GM12878 (cell line): Measurements from ENCODE around the gene BSPRY. TPM values are rescaled to one million over a fixed set of nuclear protein-coding genes. Genes with fewer than 3 reads are reported as not detected.

Experiments used
- ATAC-seq: fragments of 200-7000 bp; cut with Tn5 transposase; 3 replicates; pipeline ENCODE4 v1.9.1; 2020; ENCODE audit warnings: mild to moderate bottlenecking, moderate library complexity
- BruUV-seq: library from RNA; stranded (reverse); fragments of 400-500 nt; replicated peaks from 2 replicates; lab custom pipeline; 2021; lab: Mats Ljungman, UMichigan
- CTCF ChIA-PET: fragments of 300-600 bp; sonication (Branson Sonifier 250); formaldehyde crosslinking; extraction: SDS; loops from one replicate; lab custom pipeline; 2021; ENCODE audit warnings: inconsistent platforms; lab: Yijun Ruan, JAX
- POLR2A ChIA-PET: fragments of 350-600 bp; formaldehyde crosslinking; extraction: SDS; loops from one replicate; lab custom pipeline; 2021; ENCODE audit warnings: inconsistent platforms; lab: Charles Lee
- RAD21 ChIA-PET: fragments of 300-600 bp; sonication (Branson Sonifier 250); formaldehyde crosslinking; loops from one replicate; lab custom pipeline; 2023; ENCODE audit warnings: antibody characterized with exemption; ENCODE audit not compliant: unreplicated experiment; lab: Charles Lee
- SMC1A ChIA-PET: fragments of 300-600 bp; sonication (Branson Sonifier 250); formaldehyde crosslinking; loops from one replicate; lab custom pipeline; 2023; ENCODE audit not compliant: unreplicated experiment, uncharacterized antibody; lab: Charles Lee
- DNase-seq: peaks from one replicate; pipeline ENCODE4 v3.0.0-alpha.2; 2011; ENCODE audit warnings: low read depth, low spot score
- FAIRE-seq: peaks from 3 replicates; lab custom pipeline; 2011; peaks lifted over from hg19 to GRCh38; lab: Jason Lieb, UNC
- H2AFZ ChIP-seq: 2 replicates; pipeline ENCODE4 v1.6.0; 2011; ENCODE audit warnings: low read depth, low read length, control low read depth; ENCODE audit not compliant: control insufficient read depth
- H3K27ac ChIP-seq: 2 replicates; pipeline ENCODE4 v1.5.1; 2011; ENCODE audit warnings: control low read depth; ENCODE audit not compliant: control insufficient read depth, insufficient read depth
- H3K27me3 ChIP-seq, 2 experiments: replicated peaks in 1 of 2; 2 replicates each; pipeline versions ENCODE4 v1.6.0 to v1.6.1; 2011; ENCODE audit warnings: low read length in 1 of 2; ENCODE audit not compliant: control insufficient read depth in 2 of 2, insufficient read depth in 2 of 2
- H3K36me3 ChIP-seq, 2 experiments: 2 replicates each; pipeline ENCODE4 v1.5.1; 2011; ENCODE audit warnings: low read length in 1 of 2; ENCODE audit not compliant: control insufficient read depth in 2 of 2, insufficient read depth in 2 of 2
- H3K4me1 ChIP-seq: 2 replicates; pipeline ENCODE4 v1.6.1; 2011; ENCODE audit warnings: mild to moderate bottlenecking, low read length, moderate library complexity, mixed read lengths; ENCODE audit not compliant: control insufficient read depth, insufficient read depth
- H3K4me2 ChIP-seq: 2 replicates; pipeline ENCODE4 v1.6.0; 2011; ENCODE audit warnings: control low read depth; ENCODE audit not compliant: control insufficient read depth, insufficient read depth
- H3K4me3 ChIP-seq: fragments of 200-600 bp; sonication (generic); 2 replicates; pipeline ENCODE4 v1.5.1; 2016
- H3K79me2 ChIP-seq: 2 replicates; pipeline ENCODE4 v1.6.0; 2011; ENCODE audit warnings: low read length; ENCODE audit not compliant: control insufficient read depth, insufficient read depth
- H3K9ac ChIP-seq: 2 replicates; pipeline ENCODE4 v1.8.0; 2011; ENCODE audit warnings: low read length, control low read depth, mixed read lengths; ENCODE audit not compliant: control insufficient read depth, insufficient read depth
- H3K9me3 ChIP-seq: replicated peaks from 3 replicates; pipeline ENCODE4 v1.5.1; 2011; ENCODE audit warnings: mild to moderate bottlenecking, low read length; ENCODE audit not compliant: control insufficient read depth, insufficient read depth
- H4K20me1 ChIP-seq: 2 replicates; pipeline ENCODE4 v1.6.0; 2011; ENCODE audit not compliant: control insufficient read depth, insufficient read depth
- BCL3 ChIP-seq: IDR thresholded peaks from 2 replicates; pipeline ENCODE4 v1.6.1; 2011; ENCODE audit warnings: borderline replicate concordance, low read depth, mild to moderate bottlenecking, moderate library complexity, low read length; ENCODE audit not compliant: insufficient read depth, poor library complexity, severe bottlenecking
- BRCA1 ChIP-seq: IDR thresholded peaks from 2 replicates; pipeline ENCODE4 v1.6.1; 2011; ENCODE audit warnings: low read depth, low read length, improper control_type of control experiment
- CHD4 ChIP-seq: fragments of 200-600 bp; sonication (generic); IDR thresholded peaks from 2 replicates; pipeline ENCODE4 v1.6.1; 2016; ENCODE audit warnings: mild to moderate bottlenecking
- FOXM1 ChIP-seq: IDR thresholded peaks from 2 replicates; pipeline ENCODE4 v1.6.1; 2012; ENCODE audit warnings: low read depth, mild to moderate bottlenecking, inconsistent platforms, low read length, moderate library complexity
- KAT2A ChIP-seq: conservative IDR thresholded peaks from 2 replicates; pipeline ENCODE4 v1.6.1; 2011; ENCODE audit warnings: low read depth, low read length; ENCODE audit not compliant: control insufficient read depth
- KDM1A ChIP-seq: fragments of 200-600 bp; sonication (generic); IDR thresholded peaks from 2 replicates; pipeline ENCODE4 v1.6.1; 2016; ENCODE audit warnings: borderline replicate concordance
- NFYB ChIP-seq: IDR thresholded peaks from 2 replicates; pipeline ENCODE4 v1.6.1; 2011; ENCODE audit warnings: low read depth, mild to moderate bottlenecking, low read length, improper control_type of control experiment, moderate library complexity; ENCODE audit not compliant: insufficient read depth
- NR2F1 ChIP-seq: fragments of 450-650 bp; conservative IDR thresholded peaks from 2 replicates; pipeline ENCODE4 v1.6.1; 2017; ENCODE audit warnings: mild to moderate bottlenecking
- POLR2AphosphoS5 ChIP-seq: IDR thresholded peaks from 2 replicates; pipeline ENCODE4 v1.6.1; 2011; ENCODE audit warnings: mild to moderate bottlenecking, low read length, inconsistent platforms
- RELB ChIP-seq: fragments of 450-650 bp; IDR thresholded peaks from 2 replicates; pipeline ENCODE4 v1.6.1; 2017; ENCODE audit warnings: low read depth, mild to moderate bottlenecking, moderate library complexity
- REST ChIP-seq: IDR thresholded peaks from 2 replicates; pipeline ENCODE4 v1.6.1; 2012; ENCODE audit warnings: mild to moderate bottlenecking, low read depth, low read length
- SP1 ChIP-seq: IDR thresholded peaks from one replicate; pipeline ENCODE4 v1.6.1; 2011; ENCODE audit warnings: low read depth, low read length
- SRF ChIP-seq, 2 experiments: IDR thresholded peaks; 2 replicates each; pipeline ENCODE4 v1.6.1; 2011; ENCODE audit warnings: low read depth in 2 of 2, low read length in 2 of 2, mild to moderate bottlenecking in 1 of 2, moderate library complexity in 1 of 2
- STAT3 ChIP-seq: IDR thresholded peaks from 2 replicates; pipeline ENCODE4 v1.6.1; 2011; ENCODE audit warnings: low read depth, low read length, improper control_type of control experiment
- TARDBP ChIP-seq: IDR thresholded peaks from 2 replicates; pipeline ENCODE4 v1.6.1; 2016; ENCODE audit warnings: borderline replicate concordance
- USF2 ChIP-seq: IDR thresholded peaks from 2 replicates; pipeline ENCODE4 v1.6.1; 2011; ENCODE audit warnings: low read depth, low read length, improper control_type of control experiment, borderline replicate concordance
- YY1 ChIP-seq: IDR thresholded peaks from 2 replicates; pipeline ENCODE4 v1.6.1; 2011; ENCODE audit warnings: low read depth, mild to moderate bottlenecking, low read length
- WGBS: methylation state at CpG from one replicate; pipeline ENCODE4 v1.1.6; 2016; ENCODE audit warnings: low lambda C conversion rate; ENCODE audit not compliant: insufficient replicate concordance, insufficient coverage; ENCODE audit errors: missing lambda C conversion rate; 5-methylcytosine and 5-hydroxymethylcytosine counted together
- in situ Hi-C: fragments of 300-500 bp; cut with MboI; formaldehyde crosslinking; loops from 9 replicates; pipeline ENCODE4 v1.14.3; 2018; ENCODE audit warnings: mixed read lengths
- intact Hi-C: fragments of 100-400 bp; cut with micrococcal nuclease; formaldehyde crosslinking; loops from one replicate; pipeline ENCODE4 v1.14.2; 2022; ENCODE audit not compliant: unreplicated experiment
- polyA plus RNA-seq, 11 experiments: library from polyadenylated mRNA; depleted of rRNA in 4 of 11; unstranded in 6 of 11; stranded (reverse) in 5 of 11; fragments of >200 nt; fragmentation: Nextera tagmentation in 4 of 11; fragmentation: Illumina TruSeq in 1 of 11; extraction: Ambion mirVana in 4 of 11; extraction: Trizol in 1 of 11; gene quantifications; 1 replicate in 1 of 11; 2 replicates in 10 of 11; pipeline versions ENCODE4 v1.2.1 to v1.2.3, GENCODE V29; 2011 to 2016; ENCODE audit warnings: inconsistent platforms in 2 of 11, missing spikeins in 2 of 11, low read depth in 1 of 11
- total RNA-seq, 4 experiments: library from RNA; depleted of rRNA in 3 of 4; stranded (reverse); fragments of >200 nt in 3 of 4; fragmentation: Illumina TruSeq in 1 of 4; extraction: Trizol in 1 of 4; gene quantifications; 2 replicates each; pipeline versions ENCODE4 v1.2.1 to v1.2.3, GENCODE V29; 2013 to 2021
- TF ChIP-seq, protein P1 (sequence below): fragments of 450-650 bp; IDR thresholded peaks from 2 replicates; pipeline ENCODE4 v1.6.1; 2016; ENCODE audit warnings: mild to moderate bottlenecking

Gene BSPRY
- total and polyA plus RNA-seq, 10 of the 15 experiments (the other 5 are each of a cell fraction or from before 2014, with no cell fraction given): 0.45 to 6.3 (median 4.1) TPM

- POLR2A ChIA-PET: no interaction called here
- intact Hi-C loops (no loop called here), in situ Hi-C loops (no loop called here)
- H3K27me3 ChIP-seq: no peaks in the 10 kb centered on the region
- H4K20me1 ChIP-seq: no peaks in the 10 kb centered on the region; the same call in 1 of the 2 replicates
- FAIRE-seq: no peak
- H3K27ac ChIP-seq: no peak overlapping the region
- H2AFZ ChIP-seq: no peak overlapping the region
- peaks cover 0 to 10% of the 10 kb centered on the region in 2 experiments; a peak in 3 of 4 replicates for H3K36me3 ChIP-seq
- 98% methylated on average over 11 of the region's 11 CpGs for WGBS
- H3K4me1 ChIP-seq: no peaks in the 10 kb centered on the region
- H3K9ac ChIP-seq: no peak overlapping the region
- no TSS peak for BruUV-seq
- RAD21 ChIA-PET: no interaction called here
- SMC1A ChIA-PET: no interaction called here
- ATAC-seq: no peak
- no peak overlapping the region for H3K4me2 ChIP-seq
- no peaks in the 10 kb centered on the region for H3K9me3 ChIP-seq
- no peaks in the 10 kb centered on the region for H3K79me2 ChIP-seq
- no peak for DNase-seq
- CTCF ChIA-PET: no interaction called here
- no peak overlapping the region for H3K4me3 ChIP-seq
- no peak for TF ChIP-seq NR2F1
- no peak for TF ChIP-seq TARDBP
- TF ChIP-seq USF2: no peak
- TF ChIP-seq KDM1A: no peak
- TF ChIP-seq BRCA1: no peak
- no peak for TF ChIP-seq BCL3
- TF ChIP-seq RELB: no peak
- no peak for TF ChIP-seq REST
- no peak for TF ChIP-seq SRF (IDR thresholded peaks at IDR 0.05; ENCODE audit: low read depth in 2 of 2, low read length in 2 of 2)
- TF ChIP-seq FOXM1: no peak
- no peak for TF ChIP-seq YY1
- no peak for TF ChIP-seq SP1
- no peak for TF ChIP-seq POLR2AphosphoS5
- TF ChIP-seq, protein P1, sequence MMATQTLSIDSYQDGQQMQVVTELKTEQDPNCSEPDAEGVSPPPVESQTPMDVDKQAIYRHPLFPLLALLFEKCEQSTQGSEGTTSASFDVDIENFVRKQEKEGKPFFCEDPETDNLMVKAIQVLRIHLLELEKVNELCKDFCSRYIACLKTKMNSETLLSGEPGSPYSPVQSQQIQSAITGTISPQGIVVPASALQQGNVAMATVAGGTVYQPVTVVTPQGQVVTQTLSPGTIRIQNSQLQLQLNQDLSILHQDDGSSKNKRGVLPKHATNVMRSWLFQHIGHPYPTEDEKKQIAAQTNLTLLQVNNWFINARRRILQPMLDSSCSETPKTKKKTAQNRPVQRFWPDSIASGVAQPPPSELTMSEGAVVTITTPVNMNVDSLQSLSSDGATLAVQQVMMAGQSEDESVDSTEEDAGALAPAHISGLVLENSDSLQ: no peak
- no peak for TF ChIP-seq NFYB
- TF ChIP-seq STAT3: no peak
- no peak for TF ChIP-seq KAT2A
- TF ChIP-seq CHD4: no peak
Observed at GRCh38 chr9:113389451-113389850, 40.1 kb downstream of the BSPRY start.
